ENCODE measurements around the gene STAT1.

Gene STAT1

DNA sequence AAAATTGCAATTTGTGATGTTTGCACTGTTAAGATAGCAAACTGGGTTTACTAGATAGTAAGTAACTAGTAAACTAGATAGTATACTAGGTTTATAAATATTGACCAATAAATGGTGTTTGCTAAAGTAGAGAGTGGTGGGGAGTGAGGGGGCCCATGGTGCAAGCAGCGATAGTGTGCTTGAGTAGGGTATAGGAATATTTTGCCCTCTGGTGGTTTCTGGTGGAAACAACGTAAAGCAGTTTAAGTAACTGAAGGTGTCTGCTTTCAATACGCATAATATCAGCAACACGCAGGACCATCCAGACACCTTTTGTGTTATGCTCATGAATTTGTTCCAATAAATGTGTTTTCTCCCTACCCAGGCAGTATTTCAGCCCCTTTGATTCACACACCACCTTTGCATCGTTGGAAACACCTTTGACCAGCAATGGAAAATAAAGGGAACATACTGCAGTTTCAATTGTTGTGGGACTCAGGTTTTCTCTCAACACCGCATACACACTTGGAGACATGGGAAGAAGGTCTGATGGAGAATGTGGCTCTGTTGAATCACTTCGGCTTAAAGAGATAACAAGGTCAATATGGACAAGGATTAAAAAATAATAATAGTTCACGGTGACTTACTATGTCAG, 16.7 kb upstream of the STAT1 start:
- peak; percentile 52 for DNase-seq
- no peak overlapping the region for H3K4me3 ChIP-seq (ENCODE audit: low read depth, low read length)
- H3K36me3 ChIP-seq: no peaks in the 10 kb centered on the region
- no peaks in the 10 kb centered on the region for H3K27me3 ChIP-seq (ENCODE audit: insufficient read depth, low read depth, severe bottlenecking)
- H3K9me3 ChIP-seq (ENCODE audit: severe bottlenecking): no peaks in the 10 kb centered on the region
- TF ChIP-seq, protein P1, sequence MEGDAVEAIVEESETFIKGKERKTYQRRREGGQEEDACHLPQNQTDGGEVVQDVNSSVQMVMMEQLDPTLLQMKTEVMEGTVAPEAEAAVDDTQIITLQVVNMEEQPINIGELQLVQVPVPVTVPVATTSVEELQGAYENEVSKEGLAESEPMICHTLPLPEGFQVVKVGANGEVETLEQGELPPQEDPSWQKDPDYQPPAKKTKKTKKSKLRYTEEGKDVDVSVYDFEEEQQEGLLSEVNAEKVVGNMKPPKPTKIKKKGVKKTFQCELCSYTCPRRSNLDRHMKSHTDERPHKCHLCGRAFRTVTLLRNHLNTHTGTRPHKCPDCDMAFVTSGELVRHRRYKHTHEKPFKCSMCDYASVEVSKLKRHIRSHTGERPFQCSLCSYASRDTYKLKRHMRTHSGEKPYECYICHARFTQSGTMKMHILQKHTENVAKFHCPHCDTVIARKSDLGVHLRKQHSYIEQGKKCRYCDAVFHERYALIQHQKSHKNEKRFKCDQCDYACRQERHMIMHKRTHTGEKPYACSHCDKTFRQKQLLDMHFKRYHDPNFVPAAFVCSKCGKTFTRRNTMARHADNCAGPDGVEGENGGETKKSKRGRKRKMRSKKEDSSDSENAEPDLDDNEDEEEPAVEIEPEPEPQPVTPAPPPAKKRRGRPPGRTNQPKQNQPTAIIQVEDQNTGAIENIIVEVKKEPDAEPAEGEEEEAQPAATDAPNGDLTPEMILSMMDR (IDR thresholded peaks at IDR 0.05; ENCODE audit: low read depth, low read length): peak; percentile 58
- no peak overlapping the region for H3K27ac ChIP-seq

DNA sequence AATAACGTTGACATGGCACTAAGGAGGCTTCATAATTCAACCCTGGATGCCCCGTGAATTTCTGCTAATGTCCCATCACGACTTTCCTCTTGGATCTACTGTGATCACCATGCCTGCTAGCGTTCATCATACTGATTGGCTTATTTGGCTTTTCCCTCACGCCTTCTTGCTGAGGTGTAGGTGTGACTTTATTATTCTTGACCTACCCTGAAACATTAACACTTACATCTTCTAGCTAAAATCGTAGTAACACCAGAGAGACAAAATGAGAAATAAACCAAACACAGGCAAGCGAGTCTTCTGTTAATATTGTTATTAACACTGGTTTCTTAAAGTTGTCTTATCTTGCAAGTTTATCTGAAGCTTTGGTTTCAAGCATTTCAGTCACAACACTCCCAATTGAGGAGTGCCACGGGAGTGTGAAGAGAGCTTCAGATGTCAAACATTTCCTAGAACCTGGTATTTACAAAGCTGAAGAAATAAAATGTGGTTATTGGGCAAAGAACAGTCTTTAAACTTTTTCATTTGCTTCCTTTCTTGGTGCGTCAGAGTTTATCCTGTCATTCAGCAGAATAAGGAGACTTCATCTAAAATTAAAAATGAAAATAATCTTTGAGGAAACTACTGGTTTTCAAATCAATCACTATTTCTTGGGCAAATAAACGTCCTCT, 15.4 kb upstream of the STAT1 start:
- Histone ChIP-seq H3K27me3 (ENCODE audit: insufficient read depth, low read depth, severe bottlenecking) (no peaks in the 10 kb centered on the region), H3K9me3 (ENCODE audit: severe bottlenecking) (no peaks in the 10 kb centered on the region), H3K4me3 (ENCODE audit: low read depth, low read length) (no peak overlapping the region), H3K36me3 (no peaks in the 10 kb centered on the region), H3K27ac (no peak overlapping the region)
- no peak for DNase-seq
- TF ChIP-seq, protein P1 (IDR thresholded peaks at IDR 0.05; ENCODE audit: low read depth, low read length): no peak

DNA sequence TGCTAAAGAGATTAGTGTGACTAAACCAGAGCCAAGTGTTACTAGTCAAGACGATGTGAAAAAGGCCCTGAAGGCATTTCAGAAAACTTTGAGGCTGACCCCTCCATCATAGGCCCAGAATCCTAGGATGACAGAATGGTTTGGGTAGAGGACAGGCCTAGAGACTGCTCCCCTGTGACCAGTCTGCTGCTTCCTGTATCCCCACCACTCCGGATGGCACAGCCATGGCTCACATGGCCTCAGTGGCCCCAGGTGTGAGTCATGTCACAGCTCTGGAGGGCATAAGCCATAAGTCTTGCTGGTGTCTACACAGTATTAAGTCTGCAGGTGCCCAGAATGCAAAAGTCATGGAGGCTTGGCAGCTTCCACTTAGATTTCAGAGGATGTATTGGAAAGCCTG, 12.4 kb upstream of the STAT1 start:
- Histone ChIP-seq H3K9me3 (ENCODE audit: severe bottlenecking) (no peaks in the 10 kb centered on the region), H3K27me3 (ENCODE audit: insufficient read depth, low read depth, severe bottlenecking) (no peaks in the 10 kb centered on the region), H3K4me3 (ENCODE audit: low read depth, low read length) (no peak overlapping the region), H3K36me3 (no peaks in the 10 kb centered on the region), H3K27ac (no peak overlapping the region)
- TF ChIP-seq, protein P1 (IDR thresholded peaks at IDR 0.05; ENCODE audit: low read depth, low read length): no peak
- no peak for DNase-seq

DNA sequence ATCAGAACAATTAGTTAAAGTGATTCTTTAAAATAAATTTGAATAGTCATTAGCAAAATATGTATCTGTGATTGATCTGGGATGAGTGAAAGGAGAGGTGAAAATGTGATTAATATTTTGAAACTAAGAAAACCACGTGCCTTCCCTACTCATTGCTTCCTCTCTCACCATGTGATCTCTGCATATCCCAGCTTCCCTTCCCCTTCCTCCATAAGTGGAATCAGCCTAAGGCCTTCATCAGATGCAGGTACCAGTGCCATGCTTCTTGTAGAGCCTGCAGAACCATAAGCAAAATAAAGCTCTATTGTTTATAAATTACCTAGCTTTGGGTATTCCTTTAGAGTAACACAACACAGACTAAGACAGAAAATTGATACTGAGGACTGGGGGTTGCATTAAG, 11.2 kb upstream of the STAT1 start:
- Histone ChIP-seq H3K27ac (no peak overlapping the region), H3K36me3 (no peaks in the 10 kb centered on the region), H3K27me3 (ENCODE audit: insufficient read depth, low read depth, severe bottlenecking) (no peaks in the 10 kb centered on the region), H3K4me3 (ENCODE audit: low read depth, low read length) (no peak overlapping the region), H3K9me3 (ENCODE audit: severe bottlenecking) (no peaks in the 10 kb centered on the region)
- TF ChIP-seq, protein P1 (IDR thresholded peaks at IDR 0.05; ENCODE audit: low read depth, low read length): no peak
- DNase-seq: no peak

DNA sequence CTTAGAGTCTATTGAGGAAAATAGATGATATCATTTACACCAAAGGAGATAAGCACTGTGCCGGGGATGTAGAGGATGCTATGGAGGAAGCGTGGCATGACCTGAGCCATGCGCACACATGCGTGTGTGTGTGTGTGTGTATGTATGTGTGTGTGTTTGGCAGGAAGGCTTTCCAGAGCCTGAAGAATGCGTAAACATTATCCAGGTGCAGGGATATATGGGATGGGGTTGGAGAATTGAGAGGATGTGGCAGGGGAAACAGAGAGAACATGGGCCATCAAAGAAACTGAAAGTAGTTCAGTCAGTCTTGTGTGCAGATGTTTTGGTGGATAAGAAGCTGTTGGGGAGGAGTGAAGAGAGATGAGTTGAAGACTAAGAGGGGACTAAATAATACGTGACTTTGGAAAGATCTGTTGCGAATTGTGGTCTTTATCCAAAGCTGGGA, 9.3 kb upstream of the STAT1 start:
- TF ChIP-seq, protein P1 (IDR thresholded peaks at IDR 0.05; ENCODE audit: low read depth, low read length): no peak

More for the DNA sequence above, 9.3 kb upstream of the STAT1 start:
- H3K27ac ChIP-seq: no peak overlapping the region
- no peaks in the 10 kb centered on the region for H3K36me3 ChIP-seq
- DNase-seq: no peak
- no peak overlapping the region for H3K4me3 ChIP-seq (ENCODE audit: low read depth, low read length)
- H3K9me3 ChIP-seq (ENCODE audit: severe bottlenecking): no peaks in the 10 kb centered on the region
- H3K27me3 ChIP-seq (ENCODE audit: insufficient read depth, low read depth, severe bottlenecking): no peaks in the 10 kb centered on the region

Measured in WERI-Rb-1 (cell line).